Coronary artery (tissue), 2 donors: ENCODE measurements around the gene SMG6.
A peak's percentile ranks its signal among the peaks of the same experiment; 100 is the strongest.

Experiments
- DNase-seq: peaks from one replicate; pipeline ENCODE4 v3.0.0-alpha.2; 2017; ENCODE audit warnings: low spot score
- H3K27ac ChIP-seq, 2 donors: fragments of 200-600 bp; sonication (generic); one replicate each; pipeline ENCODE4 v1.5.1; 2016 to 2019
- H3K4me3 ChIP-seq: fragments of 200-600 bp; sonication (generic); 2 replicates; pipeline ENCODE4 v1.5.1; 2016; ENCODE audit warnings: mild to moderate bottlenecking, moderate library complexity
- TF ChIP-seq, protein P1 (sequence below): fragments of 200-600 bp; sonication (generic); IDR thresholded peaks from one replicate; pipeline ENCODE4 v1.5.1; 2019; ENCODE audit warnings: antibody characterized with exemption

The SMG6 gene

DNA sequence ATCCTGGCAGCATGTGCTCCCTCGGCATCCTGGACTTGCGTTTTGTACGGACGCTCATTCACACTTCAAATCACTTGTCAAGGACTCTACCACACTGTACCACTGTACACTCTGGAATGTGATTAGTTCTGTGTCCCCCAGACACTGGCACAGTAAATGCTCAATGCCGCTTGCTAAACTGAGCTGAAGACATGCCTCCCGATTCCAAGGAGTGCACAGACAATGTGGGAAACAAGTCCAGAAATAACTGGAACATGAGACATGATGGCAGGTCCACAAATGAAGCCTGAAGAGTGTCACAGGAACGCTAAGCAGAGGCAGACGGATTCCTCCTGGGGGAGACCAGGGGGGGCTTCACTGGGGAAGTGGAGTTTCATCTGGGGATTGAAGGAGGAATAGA lies 226.5 kb downstream of the SMG6 start:
- DNase-seq: no peak
- TF ChIP-seq, protein P1, sequence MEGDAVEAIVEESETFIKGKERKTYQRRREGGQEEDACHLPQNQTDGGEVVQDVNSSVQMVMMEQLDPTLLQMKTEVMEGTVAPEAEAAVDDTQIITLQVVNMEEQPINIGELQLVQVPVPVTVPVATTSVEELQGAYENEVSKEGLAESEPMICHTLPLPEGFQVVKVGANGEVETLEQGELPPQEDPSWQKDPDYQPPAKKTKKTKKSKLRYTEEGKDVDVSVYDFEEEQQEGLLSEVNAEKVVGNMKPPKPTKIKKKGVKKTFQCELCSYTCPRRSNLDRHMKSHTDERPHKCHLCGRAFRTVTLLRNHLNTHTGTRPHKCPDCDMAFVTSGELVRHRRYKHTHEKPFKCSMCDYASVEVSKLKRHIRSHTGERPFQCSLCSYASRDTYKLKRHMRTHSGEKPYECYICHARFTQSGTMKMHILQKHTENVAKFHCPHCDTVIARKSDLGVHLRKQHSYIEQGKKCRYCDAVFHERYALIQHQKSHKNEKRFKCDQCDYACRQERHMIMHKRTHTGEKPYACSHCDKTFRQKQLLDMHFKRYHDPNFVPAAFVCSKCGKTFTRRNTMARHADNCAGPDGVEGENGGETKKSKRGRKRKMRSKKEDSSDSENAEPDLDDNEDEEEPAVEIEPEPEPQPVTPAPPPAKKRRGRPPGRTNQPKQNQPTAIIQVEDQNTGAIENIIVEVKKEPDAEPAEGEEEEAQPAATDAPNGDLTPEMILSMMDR: no peak
- Histone ChIP-seq H3K4me3 (no peak overlapping the region), H3K27ac (peak overlapping the region in 1 of 2 donors; percentile 69)

GRCh38 chr17:2076087-2076984 lies 227.2 kb downstream of the SMG6 start:
- TF ChIP-seq, protein P1: no peak
- DNase-seq: no peak
- Histone ChIP-seq H3K27ac (peak overlapping the region in 1 of 2 donors; percentile 69), H3K4me3 (no peak overlapping the region)

DNA sequence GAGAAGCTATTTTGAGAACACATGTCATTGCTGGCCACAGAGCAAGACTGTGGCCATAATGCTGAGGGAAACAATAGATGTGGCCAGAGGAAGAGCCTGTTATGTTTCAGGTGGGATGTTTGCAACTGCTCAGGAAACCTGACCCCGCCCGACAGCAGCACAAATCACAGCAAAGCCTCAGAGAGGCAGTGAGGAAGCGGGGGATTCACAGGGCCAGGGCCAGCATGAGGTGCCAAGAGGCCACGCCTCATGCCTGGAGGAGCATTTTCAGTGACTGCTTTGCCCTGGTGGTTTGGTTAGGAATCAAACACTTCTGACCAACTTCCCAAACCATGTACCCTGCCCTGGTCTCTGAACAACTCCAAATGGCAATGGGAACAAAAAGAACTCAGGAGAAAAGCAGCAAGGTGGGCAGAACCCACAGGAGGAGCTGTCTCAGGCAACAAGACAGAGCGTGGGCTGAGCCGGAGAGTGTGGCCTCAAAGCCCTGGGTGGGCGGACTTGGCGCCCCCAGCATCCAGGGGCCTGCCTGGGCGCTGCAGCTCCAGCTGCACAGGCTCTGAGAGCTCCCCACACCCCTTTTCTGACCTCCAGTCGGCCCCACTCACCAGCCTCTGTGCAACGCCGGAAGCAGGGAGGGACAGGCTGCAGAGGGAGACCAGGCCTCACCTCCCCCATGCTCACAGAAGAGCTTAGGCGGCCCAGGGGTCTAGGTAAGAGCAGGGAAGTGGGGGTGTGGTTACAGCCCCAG lies 228.1 kb downstream of the SMG6 start:
- TF ChIP-seq, protein P1: no peak
- no peak for DNase-seq
- Histone ChIP-seq H3K4me3 (no peak overlapping the region), H3K27ac (peak overlapping the region in 1 of 2 donors; percentile 69)

DNA sequence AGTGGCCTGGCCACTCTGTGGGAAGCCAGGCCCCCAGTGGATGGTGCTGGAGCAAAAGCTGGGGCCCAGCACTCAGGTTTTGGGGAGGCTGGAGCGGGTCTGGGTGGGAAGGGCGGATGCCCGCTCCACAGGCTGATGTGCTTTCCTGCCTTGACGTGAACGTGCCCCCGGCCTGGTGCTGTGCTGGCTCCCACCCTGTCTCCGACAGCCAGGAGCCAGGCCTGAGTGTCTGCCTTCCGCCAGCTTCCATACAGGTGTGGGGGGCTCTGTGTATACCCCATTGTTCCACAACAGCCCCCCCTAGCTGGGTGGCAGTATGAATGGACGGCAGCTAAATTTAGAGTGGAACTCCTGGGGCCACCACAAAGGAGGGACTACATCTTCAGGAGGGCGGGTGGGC lies 228.7 kb downstream of the SMG6 start:
- H3K4me3 ChIP-seq: no peak overlapping the region
- DNase-seq: no peak
- TF ChIP-seq, protein P1: no peak
- H3K27ac ChIP-seq: peak overlapping the region in 1 of 2 donors; percentile 69

GRCh38 chr17:2071455-2072281 lies 231.9 kb downstream of the SMG6 start:
- no peak for DNase-seq
- Histone ChIP-seq H3K4me3 (no peak overlapping the region), H3K27ac (peak overlapping the region in 1 of 2 donors; percentile 83)
- TF ChIP-seq, protein P1: no peak

GRCh38 chr17:2071024-2071385 lies 232.6 kb downstream of the SMG6 start:
- peak overlapping the region in 1 of 2 donors; percentile 83 for H3K27ac ChIP-seq
- no peak for DNase-seq
- TF ChIP-seq, protein P1: no peak

More at GRCh38 chr17:2071024-2071385, 232.6 kb downstream of the SMG6 start:
- no peak overlapping the region for H3K4me3 ChIP-seq
